HL-60/S4 treated with retinoic acid at 250 ng/mL for 4 days and 3 days (cell line): ENCODE measurements around the gene C1QTNF12.
"Not testable (repeated sequence)": the region's sequence is repeated elsewhere in the genome, so short reads cannot be mapped to it uniquely, and the experiment has no call there.

Experiments used
- in situ Hi-C: fragments of 300-500 bp; cut with MboI; formaldehyde crosslinking; loops from 2 replicates; pipeline ENCODE4 v1.7.0; 2022; ENCODE audit warnings: low sequenced_read_pairs

C1QTNF12 gene

DNA sequence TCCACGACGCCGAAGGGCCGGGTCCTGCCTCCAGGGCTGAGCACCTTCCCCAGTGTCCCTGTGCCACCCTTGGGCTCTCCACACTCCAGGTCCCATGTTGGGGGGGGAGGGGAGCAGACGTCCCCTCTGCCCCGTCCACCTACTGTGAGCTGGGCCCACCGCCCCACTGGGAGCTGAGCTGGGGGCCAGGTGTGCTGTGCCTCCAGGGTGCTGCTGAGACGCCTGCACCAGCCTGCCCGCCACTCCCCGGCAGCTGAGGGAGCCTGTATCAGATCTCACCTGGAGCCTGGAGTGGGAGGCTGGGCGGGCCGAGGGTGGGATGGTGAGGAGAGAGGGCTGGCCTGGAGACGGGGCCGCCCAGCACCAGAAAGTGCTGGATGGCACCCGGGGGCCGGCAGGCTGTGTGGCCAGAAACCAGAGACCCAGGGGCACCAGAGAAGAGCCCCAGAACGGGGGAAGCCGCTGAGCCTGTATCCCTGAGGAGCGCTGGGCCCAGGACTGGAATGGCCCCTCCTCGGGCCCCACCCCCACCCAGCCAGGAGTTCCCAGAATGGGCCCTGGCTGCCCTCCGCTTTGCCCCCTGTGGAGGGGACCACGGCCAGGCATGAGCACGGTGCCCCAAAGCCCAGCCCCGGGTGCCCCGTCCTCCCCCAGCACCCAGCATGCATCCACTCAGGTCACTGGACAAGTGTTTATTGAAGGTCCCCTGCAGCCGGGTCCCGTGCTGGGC is 43.5 kb downstream of the C1QTNF12 start:
- in situ Hi-C loops: no loop called here

DNA sequence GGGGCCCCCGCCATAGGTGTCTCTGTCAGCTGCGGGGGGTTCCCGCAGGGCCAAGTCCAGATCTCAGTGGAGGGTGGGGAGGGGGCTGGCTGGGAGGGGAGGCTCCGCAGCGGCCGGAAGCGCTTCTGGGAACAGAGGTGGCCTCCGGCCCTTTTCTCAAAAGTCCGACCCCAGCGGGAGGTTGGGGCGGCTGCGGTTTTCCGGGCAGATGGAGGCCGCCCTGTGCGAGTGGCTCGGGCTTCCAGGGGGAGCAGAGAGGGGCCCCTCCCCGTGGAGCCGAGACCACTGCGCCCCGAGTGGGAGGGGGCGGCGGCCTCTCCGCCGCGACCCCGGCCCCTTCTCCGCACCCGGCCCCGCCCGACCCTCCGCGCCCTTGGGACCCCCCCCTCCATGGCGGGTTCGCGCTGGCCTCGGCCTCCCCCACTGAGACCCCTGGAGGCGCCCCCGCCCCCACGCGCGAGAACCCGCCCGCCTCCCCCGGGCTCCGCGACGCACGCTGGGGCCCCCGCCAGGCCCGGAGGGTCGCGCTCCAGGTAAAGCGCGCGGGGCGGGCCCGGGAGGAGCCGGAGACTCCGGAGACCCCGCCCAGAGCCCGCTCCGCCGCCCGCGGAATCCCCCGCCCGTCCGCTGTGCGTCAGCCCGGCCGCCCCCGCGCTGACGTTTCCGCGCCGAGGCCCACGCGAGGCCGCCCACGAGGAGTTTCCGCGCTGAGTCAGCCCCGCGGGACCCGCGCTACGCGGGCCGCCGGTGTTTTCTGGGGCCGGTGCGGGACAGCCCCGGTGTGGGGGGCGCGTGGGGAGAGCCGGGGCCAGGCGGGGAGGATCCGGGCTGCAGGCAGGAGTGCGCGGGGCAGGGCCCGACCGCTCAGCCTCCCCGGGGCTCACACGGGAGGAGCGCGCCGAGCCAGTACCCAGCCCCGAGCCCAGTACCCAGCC is 45.4 kb downstream of the C1QTNF12 start:
- in situ Hi-C loops: no loop called here

DNA sequence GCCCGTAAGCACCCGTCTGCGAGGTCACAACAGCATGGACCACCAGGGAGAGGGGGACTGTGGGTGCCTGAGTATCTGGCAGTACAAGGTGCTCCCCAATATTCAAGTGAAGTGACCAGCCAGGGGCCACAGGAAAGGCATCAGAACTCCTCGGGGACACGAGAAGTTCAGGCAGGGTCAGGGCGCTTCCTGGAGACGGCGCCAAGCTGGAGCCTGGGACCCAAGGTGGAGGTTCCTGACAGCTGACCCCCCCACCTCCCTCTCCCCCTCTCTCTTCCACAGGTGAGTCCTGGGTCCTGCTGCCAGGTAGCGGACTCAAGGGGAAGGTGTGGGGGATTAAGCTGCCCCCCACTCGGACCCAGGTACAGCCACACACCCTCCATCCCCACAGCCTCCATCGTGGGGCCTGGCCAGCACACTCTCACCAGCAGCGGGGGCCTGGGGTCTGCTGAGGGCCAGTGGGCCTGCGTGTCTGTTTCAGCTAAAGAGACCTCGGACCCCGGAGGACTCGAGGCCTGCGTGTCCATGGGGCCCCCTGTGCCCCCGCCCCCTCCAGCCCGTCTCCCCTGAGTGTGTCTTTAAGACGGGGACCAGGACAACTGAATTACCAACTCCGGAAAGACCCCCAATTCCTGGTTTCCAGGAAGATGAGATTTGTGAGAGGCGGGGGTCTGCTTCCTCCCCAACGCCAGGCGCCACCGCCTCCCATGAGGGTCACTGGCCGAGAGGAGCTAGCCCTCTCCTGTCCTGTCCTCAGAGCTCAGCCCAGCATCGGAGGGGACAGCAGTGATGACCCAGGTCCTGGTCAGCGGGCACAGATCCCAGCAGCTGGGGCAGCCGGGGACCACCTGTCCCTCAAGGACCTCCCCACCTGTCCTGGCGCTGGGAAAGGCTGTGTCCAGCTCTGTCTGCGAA is 46.3 kb downstream of the C1QTNF12 start:
- in situ Hi-C loops: no loop called here

DNA sequence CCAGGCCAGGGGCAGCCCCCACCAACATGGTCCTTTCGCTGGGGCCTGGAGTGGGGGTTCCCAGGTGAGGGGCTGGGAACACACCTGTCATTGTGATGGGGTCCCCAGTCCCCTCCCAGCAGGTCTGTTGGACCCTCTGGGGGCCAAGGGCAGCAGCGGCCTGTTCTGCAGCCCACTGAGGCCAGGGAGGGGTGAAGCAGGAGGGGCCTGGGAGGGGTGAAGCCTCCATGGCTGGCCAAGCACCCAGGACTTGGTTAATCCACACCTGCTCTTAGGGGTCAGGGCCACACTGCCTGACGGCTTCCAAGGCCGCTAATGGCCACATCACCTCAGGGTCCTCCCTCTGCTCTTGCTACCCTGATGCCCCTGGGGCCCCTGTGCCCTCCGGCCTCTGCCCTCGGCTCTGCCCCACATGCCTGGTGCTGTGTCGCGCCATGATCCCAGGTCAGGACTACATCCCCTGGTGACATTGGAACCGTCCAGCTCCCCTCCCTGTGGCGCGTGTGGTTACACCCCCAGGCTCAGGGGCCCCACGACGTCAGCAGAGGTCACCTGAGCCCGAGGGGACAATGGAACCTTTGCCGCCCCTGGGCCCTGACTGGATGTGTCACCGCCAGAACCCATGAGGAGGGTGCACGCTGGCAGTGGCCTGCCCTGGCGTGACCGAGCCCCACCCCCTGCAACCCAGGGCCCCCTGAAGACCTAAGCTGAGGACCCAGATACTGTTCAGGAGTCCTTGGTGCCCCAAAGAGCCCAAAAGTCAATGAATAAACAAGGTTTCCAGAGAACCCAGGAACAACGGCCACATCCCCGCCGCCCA is 47.2 kb downstream of the C1QTNF12 start:
- in situ Hi-C loops: no loop called here

DNA sequence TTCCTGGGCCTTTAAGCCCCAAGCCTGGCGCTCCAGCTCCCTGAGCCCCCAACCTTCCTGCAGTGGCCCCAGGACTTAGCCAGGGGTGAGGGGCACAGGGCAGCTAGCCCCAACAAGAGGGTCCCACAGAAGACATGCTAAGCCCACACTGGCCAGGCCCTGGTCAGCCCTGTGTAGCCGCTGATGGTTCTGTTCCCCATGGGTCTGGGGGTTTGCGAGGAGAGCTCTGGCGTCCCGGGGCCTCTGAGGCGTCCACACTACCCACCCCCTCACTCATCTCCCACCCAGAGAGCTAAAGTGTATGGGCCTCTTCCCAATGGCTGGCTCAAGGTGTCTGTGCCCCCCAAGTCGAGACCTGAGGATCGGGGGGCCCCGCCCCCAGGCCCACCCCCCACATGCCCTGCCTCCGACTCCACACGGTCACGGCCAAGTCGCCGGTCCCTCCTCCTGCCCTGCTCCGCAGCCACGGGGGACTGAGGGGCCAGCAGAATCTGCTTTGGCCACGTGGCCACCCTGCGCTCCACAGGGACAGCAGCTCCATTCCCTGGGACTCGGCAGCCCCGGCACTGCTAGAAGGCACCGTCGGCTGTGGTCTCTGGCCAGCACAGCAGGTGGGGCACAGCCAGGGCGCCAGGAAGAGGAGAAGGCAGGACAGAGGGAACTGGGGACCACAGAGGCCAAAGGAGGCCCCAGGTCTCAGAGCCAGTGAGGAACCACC is 47.9 kb downstream of the C1QTNF12 start:
- in situ Hi-C loops: no loop called here

DNA sequence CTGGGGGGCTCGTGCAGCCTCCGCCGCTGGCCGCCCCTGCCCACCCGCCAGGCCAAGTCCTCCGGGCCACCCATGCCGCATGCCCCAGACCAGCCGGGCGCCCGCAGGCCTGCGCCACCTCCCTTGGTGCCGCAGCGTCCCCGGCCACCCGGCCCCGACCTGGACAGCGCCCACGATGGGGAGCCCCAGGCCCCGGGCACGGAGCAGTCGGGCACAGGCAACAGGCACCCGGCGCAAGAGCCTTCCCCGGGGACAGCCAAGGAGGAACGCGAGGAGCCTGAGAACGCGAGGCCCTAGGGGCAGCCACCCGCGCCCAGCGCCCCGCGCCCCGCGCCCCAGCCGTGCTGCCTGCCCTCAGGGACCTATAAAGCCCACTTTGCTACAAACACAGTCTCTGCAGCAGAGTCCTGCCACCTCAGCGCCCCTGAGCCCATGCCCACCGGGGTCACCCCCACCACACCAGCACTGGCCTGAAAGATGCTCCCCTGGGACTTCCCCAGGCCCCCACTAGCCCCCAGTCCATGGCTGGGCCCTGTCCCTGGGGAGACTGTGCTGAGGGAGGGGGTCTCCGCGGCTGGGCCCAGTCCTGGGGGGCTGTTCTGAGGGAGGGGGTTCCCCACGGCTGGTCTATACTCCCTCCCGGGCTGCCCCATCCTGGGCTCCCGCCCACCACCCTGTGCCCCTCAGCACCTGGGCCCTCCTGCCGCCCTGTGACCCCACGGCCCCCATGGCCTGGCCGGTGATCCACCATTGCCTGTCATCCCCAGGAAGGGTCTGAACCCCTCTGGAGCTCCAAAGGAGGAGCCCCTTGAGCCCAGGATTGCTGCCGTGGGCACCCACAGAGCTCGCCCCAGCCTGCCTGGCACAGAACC is 48.7 kb downstream of the C1QTNF12 start:
- in situ Hi-C loops: no loop called here

DNA sequence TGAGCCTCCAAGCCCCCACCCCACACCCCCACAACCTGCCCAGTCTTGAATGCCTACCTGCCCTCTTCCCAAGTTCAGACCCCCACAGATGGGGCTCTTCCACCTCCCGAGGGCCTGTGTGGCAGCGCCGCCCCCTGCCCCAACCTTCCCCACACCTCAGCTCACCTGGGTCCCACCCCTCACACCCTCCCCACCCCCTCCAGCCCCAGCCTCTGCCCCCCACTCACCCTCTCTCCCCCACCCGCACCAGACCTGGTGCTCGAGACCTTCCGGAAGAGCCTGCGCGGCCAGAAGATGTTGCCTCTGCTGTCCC is 49.4 kb downstream of the C1QTNF12 start:
- in situ Hi-C loops: no loop called here

DNA sequence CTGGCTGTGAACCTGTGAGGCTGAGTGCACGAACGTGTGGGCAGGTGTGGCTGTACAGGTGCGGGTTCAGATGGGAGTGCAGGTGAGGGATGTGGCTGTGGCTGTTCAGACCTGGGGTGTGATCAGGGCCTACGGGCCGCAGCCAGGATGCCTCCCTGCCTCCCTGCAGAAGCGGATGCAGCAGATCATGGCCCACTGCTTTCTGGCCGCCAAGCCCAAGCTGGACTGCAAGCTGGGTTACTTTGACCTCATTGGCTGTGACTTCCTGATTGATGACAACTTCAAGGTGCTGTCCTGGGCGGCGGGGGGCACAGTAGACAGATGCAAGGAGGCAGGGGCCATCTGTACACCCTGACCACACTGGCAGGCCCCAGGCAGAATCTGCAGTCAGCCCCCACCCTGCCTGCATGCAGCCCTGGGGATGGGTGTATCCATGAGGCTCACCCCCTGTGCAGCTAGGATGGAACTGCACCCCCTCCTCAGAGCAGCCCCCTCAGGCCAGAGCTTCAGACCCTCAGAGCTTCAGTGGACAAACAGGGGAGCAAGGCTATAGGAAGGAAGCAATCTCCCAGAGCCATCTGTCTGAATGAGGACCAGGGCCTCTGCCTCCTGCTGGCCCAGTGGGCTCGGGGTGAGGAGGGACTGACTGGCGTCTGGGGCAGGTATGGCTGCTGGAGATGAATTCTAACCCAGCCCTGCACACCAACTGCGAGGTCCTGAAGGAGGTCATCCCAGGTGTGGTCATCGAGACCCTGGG is 49.9 kb downstream of the C1QTNF12 start:
- in situ Hi-C loops: no loop called here

DNA sequence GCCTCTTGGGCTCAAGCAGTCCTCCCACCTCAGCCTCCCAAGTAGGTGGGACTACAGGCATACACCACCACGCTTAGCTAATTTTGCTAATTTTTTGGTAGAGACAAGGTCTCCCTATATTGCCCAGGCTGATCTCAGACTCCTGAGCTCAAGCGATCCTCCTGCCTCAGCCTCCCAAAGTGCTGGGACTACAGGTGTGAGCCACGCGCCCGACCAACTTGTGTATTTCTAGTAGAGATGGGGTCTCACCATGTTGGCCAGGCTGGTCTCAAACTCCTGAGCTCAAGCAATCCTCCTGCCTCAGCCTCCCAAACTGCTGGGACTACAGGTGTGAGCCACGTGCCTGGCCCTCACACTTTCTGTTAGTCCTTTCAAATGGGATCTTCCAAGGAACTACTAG is 50.8 kb downstream of the C1QTNF12 start:
- in situ Hi-C loops: not testable (repeated sequence)

DNA sequence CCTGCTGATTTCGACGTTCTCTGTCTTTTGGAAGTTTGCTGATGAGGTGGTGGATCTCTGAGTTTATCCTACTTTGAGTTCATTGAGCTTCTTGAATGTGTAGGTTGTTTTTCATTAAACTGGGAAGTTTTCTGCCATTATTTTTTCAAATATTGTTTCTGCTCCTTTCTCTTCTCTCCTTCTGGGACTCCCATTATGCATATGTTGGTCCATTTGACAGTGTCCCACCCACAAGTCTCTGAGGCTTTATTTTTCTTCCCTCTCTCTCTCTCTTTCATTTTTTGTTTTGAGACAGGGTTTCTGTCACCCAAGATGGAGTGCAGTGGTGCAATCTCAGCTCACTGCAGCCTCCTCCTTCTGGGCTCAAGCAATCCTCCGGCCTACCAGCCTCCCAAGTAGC is 51.8 kb downstream of the C1QTNF12 start:
- in situ Hi-C loops: no loop called here
